ENCODE results near the gene EYS.

Gene EYS

GRCh38 chr6:64721865-64722264, 985.2 kb downstream of the EYS start:
- H4K20me1 ChIP-seq (ENCODE audit: insufficient read depth): no peaks in the 10 kb centered on the region
- H3K4me2 ChIP-seq: no peak overlapping the region
- no peak overlapping the region for H2AFZ ChIP-seq (ENCODE audit: low read depth)
- no peak overlapping the region for H3K9ac ChIP-seq
- H3K36me3 ChIP-seq (ENCODE audit: insufficient read depth): no peaks in the 10 kb centered on the region
- no peaks in the 10 kb centered on the region for H3K4me1 ChIP-seq (ENCODE audit: low read depth, poor library complexity, severe bottlenecking)
- no peaks in the 10 kb centered on the region for H3K79me2 ChIP-seq (ENCODE audit: insufficient read depth, low read depth)
- no peaks in the 10 kb centered on the region for H3K27me3 ChIP-seq (ENCODE audit: insufficient read depth, low read depth)
- no peak for TF ChIP-seq CTCF (conservative IDR thresholded peaks at IDR 0.05; ENCODE audit: low read depth, low read length)
- H3K4me3 ChIP-seq (IDR thresholded peaks at IDR 0.05; ENCODE audit: insufficient read depth, low read depth, low read length): no peak overlapping the region
- no peak overlapping the region for H3K27ac ChIP-seq

GRCh38 chr6:64717281-64717680, 989.7 kb downstream of the EYS start:
- Histone ChIP-seq H3K27me3 (ENCODE audit: insufficient read depth, low read depth) (no peaks in the 10 kb centered on the region), H3K4me1 (ENCODE audit: low read depth, poor library complexity, severe bottlenecking) (no peaks in the 10 kb centered on the region), H3K9ac (no peak overlapping the region), H3K27ac (no peak overlapping the region), H3K36me3 (ENCODE audit: insufficient read depth) (no peaks in the 10 kb centered on the region), H3K4me3 (IDR thresholded peaks at IDR 0.05; ENCODE audit: insufficient read depth, low read depth, low read length) (no peak overlapping the region), H3K4me2 (no peak overlapping the region), H4K20me1 (ENCODE audit: insufficient read depth) (no peaks in the 10 kb centered on the region), H2AFZ (ENCODE audit: low read depth) (no peak overlapping the region), H3K79me2 (ENCODE audit: insufficient read depth, low read depth) (no peaks in the 10 kb centered on the region)
- no peak for TF ChIP-seq CTCF (conservative IDR thresholded peaks at IDR 0.05; ENCODE audit: low read depth, low read length)

GRCh38 chr6:64715624-64716023, 991.4 kb downstream of the EYS start:
- Histone ChIP-seq H3K36me3 (ENCODE audit: insufficient read depth) (no peaks in the 10 kb centered on the region), H4K20me1 (ENCODE audit: insufficient read depth) (no peaks in the 10 kb centered on the region), H3K9ac (no peak overlapping the region), H3K4me2 (no peak overlapping the region), H3K4me3 (IDR thresholded peaks at IDR 0.05; ENCODE audit: insufficient read depth, low read depth, low read length) (no peak overlapping the region), H3K79me2 (ENCODE audit: insufficient read depth, low read depth) (no peaks in the 10 kb centered on the region), H3K27ac (no peak overlapping the region), H2AFZ (ENCODE audit: low read depth) (no peak overlapping the region), H3K27me3 (ENCODE audit: insufficient read depth, low read depth) (no peaks in the 10 kb centered on the region), H3K4me1 (ENCODE audit: low read depth, poor library complexity, severe bottlenecking) (no peaks in the 10 kb centered on the region)
- no peak for TF ChIP-seq CTCF (conservative IDR thresholded peaks at IDR 0.05; ENCODE audit: low read depth, low read length)

GRCh38 chr6:64714073-64714472, 993.0 kb downstream of the EYS start:
- no peaks in the 10 kb centered on the region for H4K20me1 ChIP-seq (ENCODE audit: insufficient read depth)
- H2AFZ ChIP-seq (ENCODE audit: low read depth): no peak overlapping the region
- H3K4me1 ChIP-seq (ENCODE audit: low read depth, poor library complexity, severe bottlenecking): no peaks in the 10 kb centered on the region
- H3K79me2 ChIP-seq (ENCODE audit: insufficient read depth, low read depth): no peaks in the 10 kb centered on the region
- H3K9ac ChIP-seq: no peak overlapping the region
- H3K4me2 ChIP-seq: no peak overlapping the region
- no peak for TF ChIP-seq CTCF (conservative IDR thresholded peaks at IDR 0.05; ENCODE audit: low read depth, low read length)
- H3K27me3 ChIP-seq (ENCODE audit: insufficient read depth, low read depth): no peaks in the 10 kb centered on the region
- H3K36me3 ChIP-seq (ENCODE audit: insufficient read depth): no peaks in the 10 kb centered on the region
- no peak overlapping the region for H3K4me3 ChIP-seq (IDR thresholded peaks at IDR 0.05; ENCODE audit: insufficient read depth, low read depth, low read length)
- no peak overlapping the region for H3K27ac ChIP-seq

GRCh38 chr6:64713175-64713574, 993.9 kb downstream of the EYS start:
- Histone ChIP-seq H2AFZ (ENCODE audit: low read depth) (no peak overlapping the region), H3K4me3 (IDR thresholded peaks at IDR 0.05; ENCODE audit: insufficient read depth, low read depth, low read length) (no peak overlapping the region), H4K20me1 (ENCODE audit: insufficient read depth) (no peaks in the 10 kb centered on the region), H3K4me1 (ENCODE audit: low read depth, poor library complexity, severe bottlenecking) (no peaks in the 10 kb centered on the region), H3K36me3 (ENCODE audit: insufficient read depth) (no peaks in the 10 kb centered on the region), H3K4me2 (no peak overlapping the region), H3K27me3 (ENCODE audit: insufficient read depth, low read depth) (no peaks in the 10 kb centered on the region), H3K27ac (no peak overlapping the region), H3K79me2 (ENCODE audit: insufficient read depth, low read depth) (no peaks in the 10 kb centered on the region), H3K9ac (no peak overlapping the region)
- no peak for TF ChIP-seq CTCF (conservative IDR thresholded peaks at IDR 0.05; ENCODE audit: low read depth, low read length)
